Measurements from ENCODE around the gene APH1A.
"Not testable (repeated sequence)": the region's sequence is repeated elsewhere in the genome, so short reads cannot be mapped to it uniquely, and the experiment has no call there.

Gene APH1A

GRCh38 chr1:150268705-150269403 lies at the start of gene APH1A:
Gene APH1A, minus strand, starts transcription at chr1:150269016. Its CDS starts 206 bp downstream, at chr1:150268810.
- DNase-seq (ENCODE audit: low read depth in 4 of 4, low spot score in 1 of 4): peak; percentile 82 to 93 (median 90)

- DNase-seq (ENCODE audit: low read depth in 4 of 4, low spot score in 1 of 4): not testable (repeated sequence)
Observed at GRCh38 chr1:150314691-150315090, 45.9 kb upstream of the APH1A start.

DNA sequence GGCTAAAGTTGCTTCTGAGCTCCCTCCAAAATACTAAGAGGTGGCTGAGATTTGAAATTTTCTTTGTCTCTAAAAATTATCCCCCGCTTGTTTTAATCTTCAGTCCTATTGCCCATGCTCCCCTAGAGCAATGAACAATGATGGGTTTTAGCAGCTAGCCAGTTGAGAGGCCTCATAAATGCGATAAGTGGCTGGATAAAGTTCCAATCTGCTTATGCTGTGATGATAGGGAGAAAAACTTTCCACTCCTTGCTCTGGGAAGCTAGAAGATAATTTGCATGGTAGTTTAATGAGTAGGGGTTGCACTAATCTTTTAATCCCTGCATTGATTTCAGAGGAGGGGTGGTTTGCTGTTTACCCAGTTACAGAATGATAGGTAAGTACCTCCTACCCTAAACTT lies 42.9 kb upstream of the APH1A start:
- no peak for DNase-seq (ENCODE audit: low read depth in 4 of 4, low spot score in 1 of 4)

GRCh38 chr1:150309758-150310508 lies 41.1 kb upstream of the APH1A start:
- no peak for DNase-seq (ENCODE audit: low read depth in 4 of 4, low spot score in 1 of 4)

GRCh38 chr1:150308585-150308984 lies 39.8 kb upstream of the APH1A start:
- DNase-seq (ENCODE audit: low read depth in 4 of 4, low spot score in 1 of 4): not testable (repeated sequence)

GRCh38 chr1:150302902-150303301 lies 34.1 kb upstream of the APH1A start:
- no peak for DNase-seq (ENCODE audit: low read depth in 4 of 4, low spot score in 1 of 4)

GRCh38 chr1:150302338-150302737 lies 33.5 kb upstream of the APH1A start:
- no peak for DNase-seq (ENCODE audit: low read depth in 4 of 4, low spot score in 1 of 4)

DNA sequence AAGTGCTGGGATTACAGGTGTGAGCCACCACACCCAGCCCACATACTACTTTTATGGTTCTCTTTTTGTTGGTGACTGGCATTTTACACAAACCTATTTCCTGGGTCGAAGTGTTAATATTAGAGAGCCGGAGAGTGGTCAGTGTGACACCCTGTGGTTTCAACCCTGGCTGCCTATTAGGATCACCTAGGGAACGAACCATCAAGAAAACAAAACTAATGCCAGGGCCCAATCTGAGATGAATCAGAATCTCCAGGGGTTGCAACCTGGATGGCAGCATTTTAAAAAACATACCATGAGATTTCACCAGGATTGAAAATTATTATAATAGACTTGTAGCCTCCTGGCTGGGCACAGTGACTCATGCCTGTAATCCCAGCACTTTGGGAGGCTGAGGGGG lies 30.9 kb upstream of the APH1A start:
- DNase-seq (ENCODE audit: low read depth in 4 of 4, low spot score in 1 of 4): no peak

DNA sequence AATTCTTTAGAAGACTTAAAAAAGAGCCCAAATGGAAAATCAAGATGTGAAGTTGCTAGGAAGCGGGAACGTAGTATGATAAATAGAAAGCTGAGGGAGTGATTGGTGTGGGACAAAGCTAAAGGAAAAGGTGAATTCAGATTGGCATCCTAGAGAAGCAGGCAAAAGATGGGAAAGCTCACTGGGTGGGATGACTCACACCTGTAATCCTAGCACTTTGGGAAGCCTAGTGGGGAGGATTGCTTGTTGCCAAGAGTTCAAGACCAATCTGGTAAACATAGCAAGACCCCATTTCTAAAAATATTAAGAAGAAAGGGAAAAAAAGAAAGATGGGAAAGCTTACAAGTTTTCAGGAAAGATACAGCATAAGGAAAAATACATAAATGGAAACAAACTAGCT lies 26.7 kb upstream of the APH1A start:
- DNase-seq (ENCODE audit: low read depth in 4 of 4, low spot score in 1 of 4): no peak

DNA sequence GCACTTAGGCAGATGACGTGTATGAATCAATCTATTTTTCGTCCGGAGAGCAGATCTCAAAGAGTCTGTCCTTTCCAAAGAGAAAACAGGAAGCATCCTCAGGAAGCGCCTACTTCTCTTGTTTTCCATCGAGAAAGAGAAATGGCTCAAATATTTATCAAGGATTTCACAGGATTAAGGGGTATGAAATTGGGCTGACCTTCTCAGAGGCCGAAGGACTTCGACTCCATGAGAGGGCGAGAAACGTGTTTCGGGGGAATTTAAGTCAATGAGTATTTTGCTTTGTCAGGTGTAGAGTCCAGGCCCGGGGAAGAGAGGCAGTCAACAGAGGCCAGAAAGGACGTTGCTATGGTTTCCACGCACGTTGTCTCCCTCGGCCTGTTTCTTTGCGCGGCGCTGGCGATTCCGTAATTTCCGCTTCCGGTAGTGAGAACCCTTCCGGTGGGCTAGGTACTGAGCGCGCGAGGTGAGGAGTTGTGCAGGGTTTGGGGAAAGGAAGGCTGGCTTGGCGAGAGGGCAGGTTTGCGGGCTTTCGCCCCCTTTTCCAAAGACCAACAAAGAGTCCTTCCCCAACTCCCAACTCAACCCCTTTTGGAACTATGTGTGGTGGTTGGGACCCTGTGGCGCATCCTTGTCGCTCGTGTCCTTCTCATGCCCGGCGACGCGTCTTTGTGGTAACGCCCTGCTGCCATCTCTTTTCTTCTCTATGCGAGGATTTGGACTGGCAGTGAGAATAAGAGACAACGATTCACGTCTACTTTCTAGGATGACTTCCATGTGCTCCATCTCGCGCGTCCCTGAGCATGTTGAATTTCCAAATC lies 24.8 kb upstream of the APH1A start, which contains the start of gene MRPS21:
Gene MRPS21, plus strand, starts transcription at position 429 of the 821 bp plus-strand sequence. CDS start 506 bp downstream, outside the sequence.
- peak; percentile 62 to 81 (median 74) for DNase-seq (ENCODE audit: low read depth in 4 of 4, low spot score in 1 of 4)

DNA sequence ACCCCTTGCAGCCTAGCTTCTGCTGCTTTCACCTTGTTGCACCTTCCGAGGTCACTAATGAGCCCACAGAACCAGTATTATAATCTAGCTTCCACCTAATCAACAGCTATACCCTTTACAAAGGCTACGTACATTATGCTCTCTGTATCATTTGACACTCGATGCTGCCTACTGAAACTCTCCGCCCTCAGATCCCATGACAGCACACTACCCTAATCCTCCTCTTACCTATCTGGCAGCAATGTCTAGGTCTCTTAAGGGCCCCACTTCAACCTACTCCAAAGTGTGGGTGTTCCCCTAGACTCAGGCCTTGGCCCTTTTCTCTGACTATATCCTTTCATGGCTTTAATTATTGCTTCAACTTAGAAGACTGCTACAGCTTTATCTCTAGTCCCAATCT lies 20.0 kb upstream of the APH1A start:
- DNase-seq (ENCODE audit: low read depth in 4 of 4, low spot score in 1 of 4): no peak

DNA sequence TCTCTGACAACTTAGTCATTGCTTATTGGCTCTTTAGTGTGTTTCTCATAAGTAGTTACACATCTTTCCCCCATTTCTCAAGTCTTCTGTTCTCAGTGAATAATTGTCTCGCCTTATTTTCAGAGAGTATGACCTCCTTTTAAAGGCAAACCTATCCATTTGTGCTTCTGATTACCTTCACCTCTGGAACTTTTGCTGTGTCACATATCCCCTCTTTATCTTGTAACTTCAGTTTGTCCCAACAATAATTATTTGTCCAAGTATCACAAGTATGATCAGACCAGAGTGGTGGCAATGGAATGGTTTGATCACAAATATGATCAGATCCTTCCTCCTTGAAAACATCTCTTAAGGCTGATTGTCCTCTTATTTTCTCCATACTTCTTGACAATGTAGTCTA lies 19.6 kb upstream of the APH1A start:
- DNase-seq (ENCODE audit: low read depth in 4 of 4, low spot score in 1 of 4): no peak

GRCh38 chr1:150283260-150283659 lies 14.4 kb upstream of the APH1A start:
- DNase-seq (ENCODE audit: low read depth in 4 of 4, low spot score in 1 of 4): no peak

GRCh38 chr1:150282558-150282958 lies 13.7 kb upstream of the APH1A start:
- DNase-seq (ENCODE audit: low read depth in 4 of 4, low spot score in 1 of 4): no peak

GRCh38 chr1:150281758-150282557 lies 13.1 kb upstream of the APH1A start, which contains the start of gene CIART:
Gene CIART, plus strand, starts transcription at chr1:150282554. Its CDS starts 714 bp downstream, at chr1:150283268.
- DNase-seq (ENCODE audit: low read depth in 4 of 4, low spot score in 1 of 4): peak in 3 of 4 experiments; percentile 41 to 47 (median 44)

DNA sequence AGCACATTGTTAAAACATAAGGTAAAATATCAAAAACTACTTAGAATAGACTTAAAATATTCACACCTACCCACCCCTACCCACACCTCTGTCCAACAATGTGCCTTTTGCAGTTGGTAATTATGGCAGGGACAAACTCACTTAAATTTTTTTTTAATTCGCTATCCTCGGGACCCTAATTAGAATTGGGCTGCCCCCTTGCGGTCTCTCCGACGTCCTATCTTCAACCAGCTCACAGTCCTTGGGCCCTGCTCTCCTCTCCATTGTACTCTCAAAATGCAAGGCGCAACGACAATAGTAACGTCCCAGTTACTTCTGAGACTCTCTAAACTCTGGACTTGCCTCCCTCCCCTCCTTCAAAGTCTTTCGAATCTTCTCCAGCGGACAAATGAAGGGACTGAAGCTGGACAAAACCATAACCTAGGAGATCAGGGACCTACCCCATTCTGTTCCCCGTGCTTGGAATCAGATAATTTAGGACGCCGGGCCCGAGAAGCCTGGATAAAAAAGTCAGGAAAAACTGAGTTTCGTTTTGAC lies 12.5 kb upstream of the APH1A start:
- DNase-seq (ENCODE audit: low read depth in 4 of 4, low spot score in 1 of 4): peak in 2 of 4 experiments; percentile 30 to 41

- no peak for DNase-seq (ENCODE audit: low read depth in 4 of 4, low spot score in 1 of 4)
Observed at GRCh38 chr1:150280138-150280707, 11.4 kb upstream of the APH1A start.

- DNase-seq (ENCODE audit: low read depth in 4 of 4, low spot score in 1 of 4): no peak
Observed at GRCh38 chr1:150273311-150273710, 4.5 kb upstream of the APH1A start.

- no peak for DNase-seq (ENCODE audit: low read depth in 4 of 4, low spot score in 1 of 4)
Observed at GRCh38 chr1:150271291-150271959, 2.6 kb upstream of the APH1A start.
